Ramos (cell line): ENCODE data around the gene TUBGCP5.

Experiments used
- in situ Hi-C: fragments of 300-500 bp; cut with MboI; formaldehyde crosslinking; loops from one replicate; pipeline ENCODE4 v1.14.3; 2022; ENCODE audit warnings: low sequenced_read_pairs; ENCODE audit not compliant: unreplicated experiment

The TUBGCP5 gene

GRCh38 chr15:22980189-22981050 lies 58.9 kb downstream of the TUBGCP5 start, which contains the start of gene CYFIP1:
TSS of gene CYFIP1 (minus strand) at chr15:22980368. CDS start at chr15:22947285, 33,083 bp downstream.
- in situ Hi-C loops: no loop called here

GRCh38 chr15:22979238-22980188 lies 59.9 kb downstream of the TUBGCP5 start:
- in situ Hi-C loops: no loop called here

GRCh38 chr15:22978691-22979237 lies 60.6 kb downstream of the TUBGCP5 start:
- in situ Hi-C loops: no loop called here

DNA sequence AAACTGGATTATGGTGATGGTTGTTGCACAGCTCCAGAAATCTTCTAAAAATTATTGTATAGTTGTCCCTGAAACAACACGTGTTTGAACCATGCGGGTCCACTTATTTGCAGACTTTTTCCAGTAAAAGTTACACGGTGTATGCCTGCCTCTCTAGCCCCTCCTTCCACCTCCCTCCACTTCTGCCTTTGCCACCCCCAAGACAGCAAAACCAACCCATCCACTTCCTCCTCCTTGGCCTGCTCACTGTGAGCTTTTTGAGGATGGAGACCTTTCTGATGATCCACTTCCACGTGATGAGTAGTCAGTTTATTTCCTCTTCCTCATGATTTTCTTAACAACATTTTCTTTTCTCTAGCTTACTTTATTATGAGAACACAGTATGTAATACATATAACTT lies 64.6 kb downstream of the TUBGCP5 start:
- in situ Hi-C loops: no loop called here

GRCh38 chr15:22973987-22974386 lies 65.4 kb downstream of the TUBGCP5 start:
- in situ Hi-C loops: no loop called here

DNA sequence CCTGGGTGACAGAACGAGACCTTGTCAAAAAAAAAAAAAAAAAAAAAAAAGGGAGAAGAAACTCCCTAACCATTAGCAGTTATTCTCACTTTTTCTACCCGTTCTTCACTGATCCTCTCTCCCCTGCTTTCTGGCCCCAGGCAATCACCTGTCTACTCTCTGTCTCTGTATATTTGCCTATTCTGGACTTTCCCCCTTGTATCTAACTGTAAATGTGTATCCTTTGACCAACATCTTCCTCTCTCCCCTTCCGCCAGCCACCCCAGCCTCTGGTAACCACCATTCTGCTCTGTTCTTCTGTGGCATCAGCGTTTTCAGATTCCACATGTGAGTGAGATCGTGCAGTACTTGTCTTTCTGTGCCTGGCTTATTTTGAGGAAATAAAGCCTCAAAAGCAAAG lies 66.1 kb downstream of the TUBGCP5 start:
- in situ Hi-C loops: no loop called here

GRCh38 chr15:22969489-22969888 lies 69.9 kb downstream of the TUBGCP5 start:
- in situ Hi-C loops: no loop called here

DNA sequence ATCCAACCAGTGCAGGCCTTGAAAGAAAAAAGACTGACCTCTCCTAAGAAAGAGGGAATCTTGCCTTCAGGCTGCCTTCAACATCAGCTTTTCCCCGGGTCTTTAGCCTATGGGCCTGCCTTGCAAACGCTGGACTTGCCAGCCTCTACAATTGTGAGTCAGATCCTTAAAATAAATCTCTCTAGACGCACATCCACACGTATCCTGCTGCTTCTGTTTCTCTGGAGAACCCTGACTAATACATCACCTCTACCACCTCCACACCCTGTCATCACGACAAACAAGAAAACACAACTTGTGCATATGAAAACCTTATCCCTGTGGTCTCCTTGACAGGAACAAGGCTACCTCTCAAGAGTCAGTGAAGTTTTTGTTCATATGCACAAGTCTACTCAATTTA lies 71.0 kb downstream of the TUBGCP5 start:
- in situ Hi-C loops: no loop called here

DNA sequence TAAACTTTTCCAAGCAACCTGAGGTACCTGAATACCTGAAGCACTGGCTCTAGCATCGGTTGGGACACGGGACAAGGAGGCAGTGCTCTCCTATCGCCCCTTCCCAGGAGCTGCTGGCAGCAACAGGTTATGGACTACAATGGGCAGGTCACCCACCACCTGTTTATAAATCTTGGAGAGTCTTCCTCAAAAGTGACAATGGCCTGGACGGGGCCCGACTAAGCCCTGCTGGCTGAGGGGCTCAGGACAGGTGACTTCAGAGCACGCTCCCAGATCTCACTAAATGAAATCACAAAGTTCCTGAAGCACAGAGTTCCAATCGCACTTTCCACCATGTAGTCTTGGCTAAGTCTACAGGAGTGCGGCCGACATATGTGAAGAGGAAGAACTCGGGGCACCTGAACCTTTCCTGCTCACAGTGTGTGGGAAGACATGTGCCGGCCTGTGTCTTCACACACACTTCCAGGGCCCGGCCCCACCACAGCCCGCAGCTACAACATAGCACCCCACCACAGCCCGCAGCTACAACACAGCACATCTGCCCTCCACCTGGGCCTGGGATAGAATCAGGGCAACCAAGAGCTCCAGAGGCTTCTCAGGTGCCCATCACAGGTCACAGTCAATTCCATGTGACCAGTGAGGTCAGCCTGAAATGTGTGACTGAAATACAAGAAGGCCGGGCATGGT lies 72.1 kb downstream of the TUBGCP5 start:
- in situ Hi-C loops: no loop called here

DNA sequence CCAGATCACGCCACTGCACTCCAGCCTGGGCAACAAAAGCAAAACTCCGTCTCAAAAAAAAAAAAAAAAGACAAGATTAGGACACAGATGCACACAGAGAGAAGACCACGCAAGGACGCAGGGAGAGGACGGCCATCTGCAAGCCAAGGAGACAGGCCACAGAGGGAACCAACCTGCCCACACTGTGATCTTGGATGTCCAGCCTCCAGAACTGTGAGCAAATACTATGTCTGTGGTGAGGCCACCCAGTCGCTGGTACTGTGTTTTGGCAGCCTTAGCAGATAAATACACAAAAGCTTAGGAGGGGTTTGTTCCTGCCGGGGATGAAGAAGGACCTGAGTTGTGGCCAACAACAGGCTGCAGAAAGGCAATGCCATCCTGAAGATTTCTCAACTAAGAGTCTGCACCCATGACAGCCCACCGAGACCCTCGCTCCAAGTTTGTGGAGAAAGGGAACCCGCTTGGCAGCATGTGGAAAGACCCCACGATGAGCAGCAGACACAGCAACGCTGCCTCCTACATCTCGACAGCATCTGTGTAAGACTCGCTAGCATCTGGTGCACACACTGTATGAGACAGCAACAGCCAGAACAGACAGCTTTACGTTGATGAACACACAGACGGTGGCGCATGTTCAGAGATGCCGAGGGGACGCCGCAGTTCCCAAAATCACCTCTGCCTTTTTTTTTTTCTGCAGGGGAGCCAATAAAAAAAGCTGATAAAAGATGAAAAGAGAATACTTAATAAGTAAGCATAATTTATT lies 72.9 kb downstream of the TUBGCP5 start:
- in situ Hi-C loops: no loop called here

DNA sequence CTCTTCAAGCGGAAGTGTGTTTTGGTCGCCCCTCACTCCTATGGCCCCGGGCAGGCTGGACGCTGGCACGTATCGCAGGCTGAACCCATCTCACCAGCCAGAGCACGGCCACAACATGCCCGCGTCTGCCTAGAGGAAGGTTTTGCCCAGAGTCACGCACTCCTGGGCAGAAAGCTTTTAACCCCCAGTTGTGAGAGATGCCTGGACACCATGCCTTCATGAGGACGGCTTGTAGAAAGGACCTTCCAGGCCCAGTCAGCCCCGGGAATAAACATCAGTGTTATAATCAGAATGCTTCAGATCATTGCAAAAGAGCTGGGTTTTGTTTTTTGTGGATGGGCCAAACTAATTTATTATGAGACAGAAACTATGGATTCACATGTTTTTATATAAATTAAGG lies 75.7 kb downstream of the TUBGCP5 start:
- in situ Hi-C loops: no loop called here

DNA sequence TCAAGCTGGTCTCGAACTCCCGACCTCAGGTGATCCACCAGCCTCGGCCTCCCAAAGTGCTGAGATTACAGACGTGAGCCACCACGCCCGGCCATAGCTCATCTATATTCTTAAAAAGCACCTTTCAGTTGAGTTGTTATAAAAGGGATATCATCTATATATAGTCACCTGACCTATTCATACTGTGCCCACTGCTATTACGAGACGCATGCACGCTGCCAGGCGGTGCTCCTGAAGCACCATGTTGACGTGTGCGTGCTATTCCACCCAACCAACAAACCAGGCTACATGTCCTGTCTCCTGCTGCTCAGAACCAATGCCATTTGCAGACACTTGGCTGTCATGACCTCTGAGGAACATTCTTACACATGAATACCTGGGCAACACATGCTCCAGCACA lies 76.8 kb downstream of the TUBGCP5 start:
- in situ Hi-C loops: no loop called here

GRCh38 chr15:22961762-22962161 lies 77.6 kb downstream of the TUBGCP5 start:
- in situ Hi-C loops: no loop called here

GRCh38 chr15:22960556-22960955 lies 78.8 kb downstream of the TUBGCP5 start:
- in situ Hi-C loops: no loop called here

DNA sequence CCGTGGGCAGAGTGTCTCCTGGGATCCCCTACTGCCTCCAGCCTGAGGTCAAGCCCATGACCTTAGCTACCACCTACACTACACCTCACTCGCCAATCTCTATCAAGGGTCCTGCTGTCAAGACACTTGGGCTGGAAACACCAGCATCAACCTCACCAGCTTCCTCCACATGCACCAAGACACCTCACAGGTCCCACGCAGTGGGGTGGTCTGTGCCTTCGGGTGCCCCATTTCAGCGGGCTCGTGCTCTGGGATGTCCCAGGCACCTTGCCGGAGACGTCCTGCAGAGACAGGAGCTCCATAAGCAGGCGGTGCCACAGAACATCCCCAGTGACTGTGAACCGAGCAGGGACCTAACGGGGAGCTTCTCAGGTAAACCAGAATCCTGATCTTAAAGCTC lies 79.2 kb downstream of the TUBGCP5 start:
- in situ Hi-C loops: no loop called here

DNA sequence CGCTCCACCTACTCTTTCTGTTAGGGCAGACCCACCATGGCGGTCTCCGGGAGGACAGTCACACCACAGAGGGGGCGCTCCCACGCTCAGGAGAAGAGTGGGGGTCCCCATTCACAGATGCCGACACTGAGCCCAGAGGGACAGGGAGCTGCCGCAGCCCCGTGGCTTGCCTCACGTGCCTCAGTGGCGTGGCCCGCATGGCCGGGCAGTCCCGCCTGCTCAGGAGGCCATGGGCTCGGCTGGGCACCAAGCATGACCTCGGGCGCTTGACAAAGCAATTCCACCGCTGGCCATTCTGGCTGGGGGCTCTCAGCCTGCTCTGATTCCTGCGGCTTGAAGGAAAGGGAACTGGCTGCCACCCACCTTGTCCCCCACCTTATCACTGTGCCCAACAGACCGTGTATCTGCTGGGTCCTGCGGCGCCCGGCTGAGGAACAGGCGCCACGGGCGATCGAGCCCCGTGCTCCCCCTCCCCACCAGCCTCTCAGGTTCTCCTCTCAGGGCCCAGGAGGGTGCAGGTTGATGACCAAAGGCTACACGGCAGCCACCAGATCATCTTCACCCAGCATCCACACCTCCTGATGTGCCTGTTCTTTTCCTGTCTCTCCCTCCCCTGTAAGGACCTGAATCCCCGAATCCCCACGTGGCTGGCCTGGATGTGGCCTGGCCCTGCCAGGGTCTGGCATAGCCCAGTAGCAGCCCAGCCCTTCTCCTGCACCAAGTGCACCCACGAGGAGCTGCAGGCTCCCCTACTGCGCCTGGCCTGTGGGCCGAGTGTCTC lies 79.9 kb downstream of the TUBGCP5 start:
- in situ Hi-C loops: no loop called here

DNA sequence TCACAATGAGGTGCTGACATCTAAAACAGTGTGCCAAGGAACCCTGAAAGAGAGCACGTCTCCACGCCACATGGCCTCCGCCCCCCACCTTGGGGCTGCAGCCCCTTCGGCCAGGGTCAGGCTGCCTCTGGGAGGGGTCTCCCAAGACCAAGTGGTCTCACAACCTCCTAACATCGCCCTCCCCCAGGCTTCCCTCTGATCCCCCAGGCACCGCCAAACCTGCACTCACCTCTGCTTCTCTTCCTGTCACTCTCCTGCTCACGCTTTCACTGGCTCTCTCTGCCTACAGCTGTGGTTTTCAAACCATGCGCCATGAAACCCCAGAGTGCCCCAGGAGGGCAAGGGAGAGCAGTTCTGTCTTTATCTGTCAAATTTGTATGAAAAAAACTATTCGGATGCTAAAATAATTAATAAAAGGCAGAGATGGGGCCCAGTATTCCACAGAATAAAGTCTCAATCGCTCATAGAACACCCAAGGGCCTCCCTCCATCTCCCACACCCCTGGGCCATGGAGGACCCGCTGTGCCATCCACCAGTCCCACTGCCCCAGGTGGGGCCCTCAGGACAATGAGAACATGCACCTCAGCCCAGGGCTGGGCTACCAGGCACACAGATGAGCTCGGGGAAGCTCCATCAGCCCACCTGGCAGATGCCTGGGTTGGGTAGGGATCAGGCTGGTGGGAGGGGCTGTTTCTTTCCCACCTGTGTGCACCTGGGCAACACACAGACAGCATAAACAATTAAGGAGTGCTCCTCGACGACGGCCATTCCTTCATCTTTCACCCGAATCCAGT lies 80.7 kb downstream of the TUBGCP5 start:
- in situ Hi-C loops: no loop called here

GRCh38 chr15:22956978-22957260 lies 82.5 kb downstream of the TUBGCP5 start:
- in situ Hi-C loops: no loop called here
